ENCODE results near the gene HMCN2. TPM values are rescaled to one million over a fixed set of nuclear protein-coding genes. Genes with fewer than 3 reads are reported as not detected.

Gene HMCN2
- total RNA-seq, 1 experiment from 2014 or later, result 8.6 TPM

GRCh38 chr9:130429381-130429780 is 163.8 kb downstream of the HMCN2 start:
- no peak overlapping the region for H2BK20ac ChIP-seq (ENCODE audit: low read depth, low read length, poor library complexity, severe bottlenecking)
- no peak overlapping the region for H2BK15ac ChIP-seq (ENCODE audit: low read depth, low read length)
- H3T11ph ChIP-seq (ENCODE audit: low read length), result no peak overlapping the region
- H2AK5ac ChIP-seq (ENCODE audit: insufficient read length, low read length), result no peak overlapping the region
- no CpG with 5 or more reads among the region's 13 CpGs for WGBS (ENCODE audit: extremely low coverage, insufficient read length, low lambda C conversion rate)
- H2BK12ac ChIP-seq (ENCODE audit: insufficient read length, low read depth, low read length), result no peak overlapping the region
- H3K4ac ChIP-seq (ENCODE audit: low read depth, low read length), result no peak overlapping the region
- H2BK5ac ChIP-seq (ENCODE audit: insufficient read length, low read length), result no peak overlapping the region
- Mint-ChIP-seq H3K9me3 (no peaks in the 10 kb centered on the region; a peak in 1 of 5 replicates), H3K4me3 (no peak overlapping the region), H3K36me3 (ENCODE audit: insufficient read depth in 1 of 3, low read depth in 3 of 3) (peaks cover 0 to 5% (median 2%) of the 10 kb centered on the region in 3 experiments; a peak in 2 of 7 replicates), H3K27ac (no peak overlapping the region), H3K4me1 (peaks cover 14 to 18% of the 10 kb centered on the region in 2 experiments), H3K27me3 (ENCODE audit: low read depth) (peaks cover 30% of the 10 kb centered on the region)
- H2AFZ ChIP-seq (ENCODE audit: low read length), result no peak overlapping the region
- no peaks in the 10 kb centered on the region for H3K79me1 ChIP-seq (ENCODE audit: insufficient read depth, low read depth, low read length, poor library complexity, severe bottlenecking)
- no peak overlapping the region for H3K4me2 ChIP-seq (ENCODE audit: insufficient read depth, insufficient read length, low read length)
- no peak overlapping the region for H4K91ac ChIP-seq (ENCODE audit: insufficient read length, low read depth, low read length)
- H3K56ac ChIP-seq (ENCODE audit: insufficient read length, low read depth, low read length), result no peak overlapping the region
- TF ChIP-seq CTCF (conservative IDR thresholded peaks at IDR 0.05), result no peak
- no peaks in the 10 kb centered on the region for H3K79me2 ChIP-seq (ENCODE audit: insufficient read depth, low read length)
- no peak overlapping the region for H4K8ac ChIP-seq (replicated peaks; ENCODE audit: insufficient read length, low read depth, low read length)
- no peak overlapping the region for H3K27ac ChIP-seq (ENCODE audit: insufficient read length, low read depth, low read length)
- H3K27me3 ChIP-seq (ENCODE audit: insufficient read depth, low read length), result no peaks in the 10 kb centered on the region; the same call in 1 of the 2 replicates
- no peak overlapping the region for H3K18ac ChIP-seq (ENCODE audit: insufficient read length, low read depth, low read length)
- H4K5ac ChIP-seq (ENCODE audit: insufficient read length, low read depth, low read length), result no peak overlapping the region
- no peak for DNase-seq
- no peaks in the 10 kb centered on the region for H3K9me3 ChIP-seq (ENCODE audit: control insufficient read depth, low read depth, low read length)
- no peaks in the 10 kb centered on the region for H4K20me1 ChIP-seq (ENCODE audit: control insufficient read depth, insufficient read depth, insufficient read length)
- H3K14ac ChIP-seq (ENCODE audit: insufficient read depth, low read length), result no peak overlapping the region
- no peaks in the 10 kb centered on the region for H3K4me1 ChIP-seq (ENCODE audit: insufficient read depth, low read length)
- H3K9ac ChIP-seq (ENCODE audit: extremely low read depth, insufficient read length, low read length), result no peak overlapping the region
- H3K23ac ChIP-seq (ENCODE audit: insufficient read length, low read depth, low read length), result no peak overlapping the region
- H2BK120ac ChIP-seq (ENCODE audit: low read depth, low read length, poor library complexity, severe bottlenecking), result no peak overlapping the region
- peaks cover 4% of the 10 kb centered on the region for H3K23me2 ChIP-seq (ENCODE audit: insufficient read length, low read depth, low read length, poor library complexity, severe bottlenecking)

Data from H9 (cell line).